Adrenal gland (tissue), 5 donors: ENCODE data around the gene MRPL34.

Source experiments
- CTCF ChIP-seq, 6 experiments: fragments of 450-650 bp in 4 of 6; fragments of 200-600 bp in 2 of 6; sonication (generic) in 1 of 6; IDR thresholded peaks; 1 replicate in 5 of 6; 2 replicates in 1 of 6; pipeline versions ENCODE4 v1.5.1 to v1.8.0; 2016 to 2021; ENCODE audit warnings: antibody characterized with exemption in 6 of 6, mild to moderate bottlenecking in 2 of 6, moderate library complexity in 1 of 6
- POLR2A ChIP-seq, 2 donors: fragments of 450-650 bp; IDR thresholded peaks; one replicate each; pipeline ENCODE4 v1.6.1; 2017; ENCODE audit warnings: antibody characterized with exemption in 2 of 2, mild to moderate bottlenecking in 2 of 2, moderate library complexity in 1 of 2
- donor health status: DM: no; HTN: no; CAD: no.

GRCh38 chr19:17296273-17296672, 9.4 kb upstream of the MRPL34 start:
- TF ChIP-seq POLR2A (IDR thresholded peaks at IDR 0.05): no peak
- TF ChIP-seq CTCF (IDR thresholded peaks at IDR 0.05): peak in 2 of 6 experiments; percentile 6 to 21
